Bronchial epithelial cell (primary cell): ENCODE data around the gene LRRC39. TPM values are rescaled to one million over a fixed set of nuclear protein-coding genes. Genes with fewer than 3 reads are reported as not detected.

Source experiments
- DNase-seq: peaks from one replicate; pipeline ENCODE4 v3.0.0-alpha.2; 2010; ENCODE audit warnings: low read depth
- FAIRE-seq: peaks from 2 replicates; lab custom pipeline; 2011; peaks lifted over from hg19 to GRCh38; lab: Jason Lieb, UNC
- H3K27me3 ChIP-seq: 2 replicates; pipeline ENCODE4 v1.5.1; 2011; ENCODE audit warnings: low read length; ENCODE audit not compliant: control insufficient read depth, insufficient read depth
- H3K36me3 ChIP-seq: 2 replicates; pipeline ENCODE4 v1.5.1; 2011; ENCODE audit warnings: low read length; ENCODE audit not compliant: control insufficient read depth, insufficient read depth
- H3K4me3 ChIP-seq: 2 replicates; pipeline ENCODE4 v1.5.1; 2011; ENCODE audit warnings: mild to moderate bottlenecking, low read depth, low read length, control low read depth
- CTCF ChIP-seq: IDR thresholded peaks from 2 replicates; pipeline ENCODE4 v1.5.1; 2011; ENCODE audit warnings: mild to moderate bottlenecking, moderate library complexity, low read length, control low read depth, inconsistent platforms; ENCODE audit not compliant: insufficient read depth, severe bottlenecking
- total RNA-seq: library from RNA; depleted of rRNA; stranded (reverse); fragments of >200 nt; gene quantifications from 2 replicates; pipeline ENCODE4 v1.2.1, GENCODE V29; 2014

Gene LRRC39
- total RNA-seq, 1 donor from 2014 or later: 0.53 TPM

DNA sequence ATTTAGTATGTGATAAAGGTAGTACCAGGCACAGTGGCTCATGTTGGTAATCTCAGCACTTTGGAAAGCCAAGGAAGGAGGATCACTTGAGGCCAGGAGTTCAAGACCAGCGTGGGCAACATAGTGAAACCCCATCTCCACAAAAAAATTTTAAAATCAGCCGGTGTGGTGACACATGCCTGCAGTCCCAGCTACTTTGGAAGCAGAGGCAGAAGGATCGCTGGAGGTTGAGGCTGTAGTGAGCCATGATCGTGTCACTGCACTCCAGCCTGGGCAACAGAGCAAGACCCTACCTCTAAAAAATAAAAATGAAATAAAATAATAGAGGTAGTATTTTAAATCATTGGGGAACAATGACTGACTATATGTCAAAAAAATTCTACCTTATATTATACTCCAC, 62.5 kb downstream of the LRRC39 start:
- no peak for DNase-seq
- no peak for TF ChIP-seq CTCF
- Histone ChIP-seq H3K4me3 (no peak overlapping the region), H3K36me3 (no peaks in the 10 kb centered on the region), H3K27me3 (no peaks in the 10 kb centered on the region)
- FAIRE-seq: no peak

- Histone ChIP-seq H3K36me3 (peaks cover 1% of the 10 kb centered on the region), H3K4me3 (no peak overlapping the region), H3K27me3 (no peaks in the 10 kb centered on the region)
- FAIRE-seq (no peak), DNase-seq (no peak)
- TF ChIP-seq CTCF: no peak
Measured at GRCh38 chr1:100109554-100110066, 68.4 kb downstream of the LRRC39 start.

DNA sequence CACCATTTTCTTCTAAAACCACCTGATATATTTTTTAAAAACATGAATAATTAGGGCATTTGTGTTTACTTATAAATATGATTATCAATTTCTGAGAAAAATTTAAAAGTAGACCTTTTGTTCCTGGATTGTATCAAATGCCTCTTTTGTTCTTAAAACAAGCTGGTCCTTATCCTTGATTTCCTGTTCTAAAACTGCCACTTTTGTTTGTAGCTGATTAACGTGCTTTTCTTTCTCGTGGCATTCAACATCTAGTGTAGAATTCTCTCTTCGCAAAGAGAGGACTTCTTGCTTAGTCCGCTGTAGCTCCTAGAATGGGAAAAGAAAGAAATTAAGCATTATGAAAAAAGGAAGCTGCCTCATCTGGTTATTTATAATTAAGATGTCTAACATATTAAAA, 70.4 kb downstream of the LRRC39 start:
- DNase-seq (no peak), FAIRE-seq (no peak)
- no peaks in the 10 kb centered on the region for H3K27me3 ChIP-seq
- H3K4me3 ChIP-seq: no peak overlapping the region
- no peak for TF ChIP-seq CTCF
- H3K36me3 ChIP-seq: peaks cover 1% of the 10 kb centered on the region

- Histone ChIP-seq H3K4me3 (no peak overlapping the region), H3K27me3 (no peaks in the 10 kb centered on the region), H3K36me3 (peaks cover 1% of the 10 kb centered on the region)
- FAIRE-seq (no peak), DNase-seq (no peak)
- no peak for TF ChIP-seq CTCF
Measured at GRCh38 chr1:100101564-100101963, 76.5 kb downstream of the LRRC39 start.

GRCh38 chr1:100100202-100100601, 77.9 kb downstream of the LRRC39 start:
- Histone ChIP-seq H3K4me3 (no peak overlapping the region), H3K36me3 (no peaks in the 10 kb centered on the region), H3K27me3 (no peaks in the 10 kb centered on the region)
- no peak for TF ChIP-seq CTCF
- FAIRE-seq (no peak), DNase-seq (no peak)

Other genes with a start within 250 kb of the LRRC39 start
- gene SLC35A3, start 208.3 kb downstream of the LRRC39 start, total RNA-seq: 25.3 and 27.3 TPM in 2 replicates
- gene SASS6, start 45.3 kb downstream of the LRRC39 start, total RNA-seq: 1.2 and 1.6 TPM in 2 replicates
- gene TRMT13, start 45.1 kb downstream of the LRRC39 start, total RNA-seq: 11.0 and 14.2 TPM in 2 replicates
- gene DBT, start 71.6 kb upstream of the LRRC39 start, total RNA-seq: 3.7 and 6.5 TPM in 2 replicates
- gene RTCA, start 88.0 kb upstream of the LRRC39 start, total RNA-seq: 44.3 and 64.0 TPM in 2 replicates
- 0.79 and 1.0 TPM in 2 replicates for gene CDC14A, start 174.2 kb upstream of the LRRC39 start, total RNA-seq